GM12891 (cell line): Measurements from ENCODE around the gene TPPP2.

Experiments
- PAX5 ChIP-seq: IDR thresholded peaks from 2 replicates; pipeline ENCODE4 v1.6.1; 2011; ENCODE audit warnings: low read length, moderate library complexity, mild to moderate bottlenecking; ENCODE audit not compliant: insufficient read depth, severe bottlenecking
- POLR2A ChIP-seq: IDR thresholded peaks from 2 replicates; pipeline ENCODE4 v1.6.1; 2011; ENCODE audit warnings: low read depth, low read length, control low read depth
- POLR2AphosphoS5 ChIP-seq: IDR thresholded peaks from 2 replicates; pipeline ENCODE4 v1.6.1; 2011; ENCODE audit warnings: low read depth, low read length, control low read depth
- POU2F2 ChIP-seq: IDR thresholded peaks from 2 replicates; pipeline ENCODE4 v1.6.1; 2011; ENCODE audit warnings: low read depth, mild to moderate bottlenecking, control low read depth, low read length, moderate library complexity
- SPI1 ChIP-seq: IDR thresholded peaks from 2 replicates; pipeline ENCODE4 v1.6.1; 2011; ENCODE audit warnings: low read depth, low read length, control low read depth
- TAF1 ChIP-seq: IDR thresholded peaks from 2 replicates; pipeline ENCODE4 v1.6.1; 2011; ENCODE audit warnings: low read depth, low read length, control low read depth

DNA sequence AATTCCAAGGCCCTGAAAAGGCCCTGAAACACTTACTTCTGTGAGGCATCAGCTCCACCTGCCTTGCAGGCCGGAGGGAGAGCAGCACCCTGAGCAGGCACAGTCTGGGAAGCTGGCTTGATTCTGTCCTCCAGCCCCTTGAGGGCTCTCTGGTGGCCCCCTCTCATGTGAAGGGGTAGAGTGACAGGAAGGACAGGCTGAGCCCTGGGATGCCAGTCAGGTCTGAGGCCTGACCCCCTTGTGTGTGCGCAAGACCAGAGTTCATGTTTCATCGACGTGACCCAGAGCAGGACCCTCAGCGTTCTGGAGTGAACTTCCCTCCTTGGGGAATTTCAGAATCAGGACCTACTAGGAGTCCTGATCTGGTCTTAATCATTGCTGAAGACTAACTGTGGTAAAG lies 28.9 kb downstream of the TPPP2 start:
- TF ChIP-seq POLR2A (no peak), POLR2AphosphoS5 (no peak), PAX5 (no peak), TAF1 (no peak), SPI1 (no peak), POU2F2 (no peak)
